Frontal cortex (tissue), 4 donors: ENCODE data around the gene YTHDF1. TPM values are rescaled to one million over a fixed set of nuclear protein-coding genes. Genes with fewer than 3 reads are reported as not detected.

Experiments used
- DNase-seq, 2 donors: peaks; one replicate each; pipeline ENCODE4 v3.0.0; 2012; ENCODE audit warnings: low spot score in 2 of 2
- FAIRE-seq: peaks from 2 replicates; lab custom pipeline; 2012; peaks lifted over from hg19 to GRCh38; lab: Jason Lieb, UNC
- total RNA-seq: library from RNA; depleted of rRNA; stranded (reverse); fragments of >200 nt; gene quantifications from one replicate; pipeline ENCODE4 v1.2.3, GENCODE V29; 2014
- donor health status: control.
- donor health status: control.
- donor health status: control.

The YTHDF1 gene
- total RNA-seq, 1 donor from 2014 or later, result 20.4 TPM

GRCh38 chr20:63215101-63216040, 560 bp downstream of the YTHDF1 start:
- FAIRE-seq (no peak), DNase-seq (no peak)

- FAIRE-seq (no peak), DNase-seq (no peak)
Measured at GRCh38 chr20:63214514-63214913, 1.4 kb downstream of the YTHDF1 start.

GRCh38 chr20:63212792-63213191, 3.1 kb downstream of the YTHDF1 start:
- DNase-seq (no peak), FAIRE-seq (no peak)

- DNase-seq, result no peak
- no peak for FAIRE-seq
Measured at GRCh38 chr20:63212393-63212730, 3.6 kb downstream of the YTHDF1 start.

GRCh38 chr20:63210011-63210605, 5.8 kb downstream of the YTHDF1 start:
- no peak for FAIRE-seq
- DNase-seq, result no peak

- no peak for DNase-seq
- no peak for FAIRE-seq
Measured at GRCh38 chr20:63208346-63208909, 7.5 kb downstream of the YTHDF1 start.

- DNase-seq (no peak), FAIRE-seq (no peak)
Measured at GRCh38 chr20:63206878-63207277, 9.1 kb downstream of the YTHDF1 start.

- DNase-seq (no peak), FAIRE-seq (no peak)
Measured at GRCh38 chr20:63205896-63206295, 10.0 kb downstream of the YTHDF1 start.

GRCh38 chr20:63204362-63204761, 11.6 kb downstream of the YTHDF1 start:
- DNase-seq, result no peak
- FAIRE-seq, result no peak

- FAIRE-seq (no peak), DNase-seq (no peak)
Measured at GRCh38 chr20:63202811-63203526, 13.0 kb downstream of the YTHDF1 start.

GRCh38 chr20:63202021-63202420, 13.9 kb downstream of the YTHDF1 start:
- DNase-seq (no peak), FAIRE-seq (no peak)

GRCh38 chr20:63198606-63199005, 17.3 kb downstream of the YTHDF1 start:
- no peak for FAIRE-seq
- DNase-seq, result no peak

- FAIRE-seq, result no peak
- no peak for DNase-seq
Measured at GRCh38 chr20:63196768-63197470, 19.0 kb downstream of the YTHDF1 start.

- FAIRE-seq (no peak), DNase-seq (no peak)
Measured at GRCh38 chr20:63194797-63195173, 21.1 kb downstream of the YTHDF1 start.

- FAIRE-seq (no peak), DNase-seq (no peak)
Measured at GRCh38 chr20:63194007-63194796, 21.7 kb downstream of the YTHDF1 start.

GRCh38 chr20:63192721-63193120, 23.2 kb downstream of the YTHDF1 start:
- FAIRE-seq (no peak), DNase-seq (no peak)

GRCh38 chr20:63191400-63191799, 24.5 kb downstream of the YTHDF1 start:
- no peak for FAIRE-seq
- DNase-seq, result no peak

- no peak for FAIRE-seq
- DNase-seq, result no peak
Measured at GRCh38 chr20:63190828-63191227, 25.1 kb downstream of the YTHDF1 start.

GRCh38 chr20:63189846-63190559, 25.9 kb downstream of the YTHDF1 start:
- FAIRE-seq, result no peak
- no peak for DNase-seq
